K562 (cell line): ENCODE data around the gene CYBB. TPM values are rescaled to one million over a fixed set of nuclear protein-coding genes. Genes with fewer than 3 reads are reported as not detected.

ENCODE experiments used
- HDAC1 ChIP-seq, 2 experiments: fragments of 450-650 bp; IDR thresholded peaks; 2 replicates each; pipeline ENCODE4 v1.6.1; 2016 to 2017; ENCODE audit warnings: inconsistent platforms in 1 of 2, mild to moderate bottlenecking in 1 of 2, moderate library complexity in 1 of 2
- IRF1 ChIP-seq: sonication (generic); formaldehyde crosslinking; IDR thresholded peaks from 2 replicates; pipeline ENCODE4 v1.8.0; 2022; ENCODE audit warnings: missing genetic modification reagents, mild to moderate bottlenecking, borderline replicate concordance
- LARP7 ChIP-seq: fragments of 450-650 bp; IDR thresholded peaks from 2 replicates; pipeline ENCODE4 v1.6.1; 2016
- MITF ChIP-seq: IDR thresholded peaks from 2 replicates; pipeline ENCODE4 v1.6.1; 2014; ENCODE audit warnings: antibody characterized with exemption
- POU5F1 ChIP-seq: fragments of 150-350 bp; IDR thresholded peaks from 2 replicates; pipeline ENCODE4 v1.6.1; 2014; ENCODE audit warnings: borderline replicate concordance, low read length, low read depth, mild to moderate bottlenecking; ENCODE audit not compliant: partially characterized antibody
- RBM14 ChIP-seq: fragments of 200-400 bp; formaldehyde crosslinking; IDR thresholded peaks from 2 replicates; pipeline ENCODE4 v1.6.1; 2018; ENCODE audit warnings: low read depth, mild to moderate bottlenecking, low read length, moderate library complexity, borderline replicate concordance; ENCODE audit not compliant: insufficient read depth
- SRF ChIP-seq, 2 experiments: fragments of 250-450, 450-650 bp in 1 of 2; sonication (Bioruptor Pico) in 1 of 2; sonication (generic) in 1 of 2; formaldehyde crosslinking; IDR thresholded peaks; 2 replicates each; pipeline versions ENCODE4 v1.5.0 to v1.5.1; 2020 to 2022; ENCODE audit warnings: mild to moderate bottlenecking in 1 of 2, missing genetic modification reagents in 1 of 2
- XRCC5 ChIP-seq: fragments of 200-400 bp; formaldehyde crosslinking; IDR thresholded peaks from 2 replicates; pipeline ENCODE4 v1.6.1; 2017; ENCODE audit warnings: low read depth, mild to moderate bottlenecking, low read length
- ZBTB1 ChIP-seq: sonication (generic); formaldehyde crosslinking; IDR thresholded peaks from 2 replicates; pipeline ENCODE4 v1.8.1; 2023; ENCODE audit warnings: missing genetic modification reagents, low read depth, mild to moderate bottlenecking, borderline replicate concordance
- ZC3H8 ChIP-seq: fragments of 450-650 bp; IDR thresholded peaks from 2 replicates; pipeline ENCODE4 v1.6.1; 2017
- ZNF263 ChIP-seq: sonication (generic); formaldehyde crosslinking; IDR thresholded peaks from 2 replicates; pipeline ENCODE4 v1.8.0; 2022; ENCODE audit warnings: mild to moderate bottlenecking, missing genetic modification reagents, borderline replicate concordance
- ZNF79 ChIP-seq: fragments of 250-450 bp; sonication (Bioruptor Pico); IDR thresholded peaks from 2 replicates; pipeline ENCODE4 v1.4.0; 2020; ENCODE audit warnings: low read depth, mild to moderate bottlenecking, moderate library complexity
- polyA plus RNA-seq, 8 experiments: library from polyadenylated mRNA; depleted of rRNA in 4 of 8; stranded (reverse) in 5 of 8; unstranded in 3 of 8; fragments of >200 nt; fragmentation: Nextera tagmentation in 2 of 8; fragmentation: Illumina TruSeq in 1 of 8; extraction: Ambion mirVana in 2 of 8; extraction: Trizol in 1 of 8; gene quantifications; 2 replicates each; pipeline versions ENCODE4 v1.2.1 to v1.2.3, GENCODE V29; 2011 to 2014; ENCODE audit warnings: inconsistent platforms in 1 of 8, missing spikeins in 1 of 8
- total RNA-seq, 7 experiments: library from RNA; depleted of rRNA in 6 of 7; stranded (reverse); fragments of >200 nt in 6 of 7; fragmentation: Illumina TruSeq in 2 of 7; extraction: Trizol in 2 of 7; gene quantifications; 2 replicates each; pipeline versions ENCODE4 v1.2.1 to v1.2.3, GENCODE V29; 2011 to 2021; ENCODE audit warnings: low replicate concordance in 1 of 7

The CYBB gene
- total and polyA plus RNA-seq, 9 of the 15 experiments (the other 6 are each of a cell fraction or from before 2014, with no cell fraction given): 0.25 to 1.3 (median 0.74) TPM

GRCh38 chrX:37781814-37782213, 2.0 kb downstream of the CYBB start (continued):
- no peak for TF ChIP-seq POU5F1
- no peak for TF ChIP-seq LARP7
- TF ChIP-seq SRF (CRISPR knock-in tag; IDR thresholded peaks at IDR 0.05): no peak
- TF ChIP-seq IRF1 (CRISPR knock-in tag): no peak
- TF ChIP-seq ZC3H8: no peak
- TF ChIP-seq ZNF263: no peak
- TF ChIP-seq HDAC1 (IDR thresholded peaks at IDR 0.05): no peak
- TF ChIP-seq MITF: no peak
- TF ChIP-seq RBM14: no peak
- TF ChIP-seq ZBTB1 (CRISPR knock-in tag): no peak
- no peak for TF ChIP-seq XRCC5
- TF ChIP-seq ZNF79 (CRISPR knock-in tag): no peak
